Measurements from ENCODE around the gene VOPP1.

DNA sequence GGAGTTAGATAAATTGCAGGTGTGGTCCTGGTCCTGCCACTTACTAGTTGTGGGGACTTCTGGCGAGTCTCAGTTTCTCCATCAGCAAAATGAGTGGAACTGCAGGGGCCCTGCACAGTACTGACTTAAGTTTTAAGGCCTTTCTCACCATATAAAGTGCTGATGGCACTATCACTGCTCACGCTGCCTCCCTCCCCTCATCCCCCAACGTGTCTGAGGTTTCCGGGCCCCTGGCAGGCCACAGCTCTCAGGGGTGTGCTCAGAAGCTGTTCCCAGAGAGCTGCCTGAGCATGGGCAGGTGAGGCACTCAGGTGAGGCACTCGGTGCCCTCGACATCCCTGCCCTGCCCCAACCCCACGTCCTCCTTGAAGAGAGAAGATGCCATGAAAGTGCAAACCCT lies 74.2 kb downstream of the VOPP1 start:
- TF ChIP-seq EP300 (IDR thresholded peaks at IDR 0.05) (no peak), POLR2A (IDR thresholded peaks at IDR 0.05) (no peak)
- TF ChIP-seq, protein P1, sequence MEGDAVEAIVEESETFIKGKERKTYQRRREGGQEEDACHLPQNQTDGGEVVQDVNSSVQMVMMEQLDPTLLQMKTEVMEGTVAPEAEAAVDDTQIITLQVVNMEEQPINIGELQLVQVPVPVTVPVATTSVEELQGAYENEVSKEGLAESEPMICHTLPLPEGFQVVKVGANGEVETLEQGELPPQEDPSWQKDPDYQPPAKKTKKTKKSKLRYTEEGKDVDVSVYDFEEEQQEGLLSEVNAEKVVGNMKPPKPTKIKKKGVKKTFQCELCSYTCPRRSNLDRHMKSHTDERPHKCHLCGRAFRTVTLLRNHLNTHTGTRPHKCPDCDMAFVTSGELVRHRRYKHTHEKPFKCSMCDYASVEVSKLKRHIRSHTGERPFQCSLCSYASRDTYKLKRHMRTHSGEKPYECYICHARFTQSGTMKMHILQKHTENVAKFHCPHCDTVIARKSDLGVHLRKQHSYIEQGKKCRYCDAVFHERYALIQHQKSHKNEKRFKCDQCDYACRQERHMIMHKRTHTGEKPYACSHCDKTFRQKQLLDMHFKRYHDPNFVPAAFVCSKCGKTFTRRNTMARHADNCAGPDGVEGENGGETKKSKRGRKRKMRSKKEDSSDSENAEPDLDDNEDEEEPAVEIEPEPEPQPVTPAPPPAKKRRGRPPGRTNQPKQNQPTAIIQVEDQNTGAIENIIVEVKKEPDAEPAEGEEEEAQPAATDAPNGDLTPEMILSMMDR (IDR thresholded peaks at IDR 0.05): no peak

Data from suprapubic skin (tissue), 3 donors.